ENCODE data around the gene FCN3. TPM values are rescaled to one million over a fixed set of nuclear protein-coding genes. Genes with fewer than 3 reads are reported as not detected.

FCN3 gene
- polyA plus RNA-seq, 2 of the 4 experiments (the other 2 are of a cell fraction) = not detected

DNA sequence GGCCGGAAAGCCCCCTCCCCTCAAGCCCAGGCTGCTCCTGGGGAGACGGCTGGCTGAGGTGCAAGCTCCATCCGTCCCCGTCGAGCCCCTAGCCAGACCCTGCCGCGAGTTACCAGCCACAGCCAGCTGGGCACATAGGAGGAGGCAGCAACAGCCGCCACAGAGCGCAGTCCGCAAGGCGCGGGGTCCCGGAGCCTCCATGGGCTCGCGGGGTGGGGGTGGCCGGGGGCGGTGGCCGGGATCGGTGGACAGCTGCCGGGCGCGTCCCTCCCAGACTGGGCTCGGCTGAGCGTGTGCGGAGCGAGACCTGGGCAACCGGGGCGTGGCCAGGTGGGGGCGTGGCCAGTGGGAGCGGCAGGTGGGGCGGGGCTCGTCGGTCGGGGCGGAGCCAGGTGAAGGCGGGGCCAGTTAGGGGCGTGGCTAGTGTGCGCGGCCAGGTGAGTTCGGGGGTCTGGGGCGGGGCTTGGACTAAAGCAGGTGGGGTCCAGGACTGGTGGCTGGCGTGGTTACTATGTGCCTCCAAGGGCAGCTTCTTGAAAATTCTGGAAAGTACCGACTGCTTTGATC is 8.5 kb upstream of the FCN3 start, which contains the start of gene CD164L2:
CD164L2 (minus strand) TSS at position 295 of the 567 bp plus-strand sequence; CDS start at position 201, 94 bp downstream.
- Histone ChIP-seq H3K9me3 (no peaks in the 10 kb centered on the region), H3K4me1 (no peaks in the 10 kb centered on the region), H3K4me2 (no peak within 1 kb of the TSS), H3K27ac (no peak within 1 kb of the TSS), H3K4me3 (no peak within 1 kb of the TSS)
- peak; percentile 16 to 17; a peak in 4 of 6 replicates for ATAC-seq
- TF ChIP-seq ZSCAN20 (CRISPR knock-in tag; IDR thresholded peaks at IDR 0.05) (no peak), RARB (CRISPR knock-in tag; IDR thresholded peaks at IDR 0.05) (no peak), FOXS1 (CRISPR knock-in tag; IDR thresholded peaks at IDR 0.05) (no peak), NFE2L2 (conservative IDR thresholded peaks at IDR 0.05; ENCODE audit: low read length) (no peak), KDM5A (IDR thresholded peaks at IDR 0.05) (no peak), NR3C1 (IDR thresholded peaks at IDR 0.05) (no peak), EHF (CRISPR knock-in tag; IDR thresholded peaks at IDR 0.05) (no peak)
- ChIA-PET POLR2A (no interaction called here), CTCF (interaction anchor here (1.0 to 12.0 kb wide), 8 partner anchors 8 to 174 kb away, joined by 3 to 215 read pairs (median 5); partner anchors contain the start of gene MAP3K6)
- DNase-seq (ENCODE audit: low read depth in 1 of 2, low spot score in 1 of 2) = no peak
- 93% methylated on average over 2 of the region's 43 CpGs for WGBS (ENCODE audit: missing lambda C conversion rate)
- no peak for FAIRE-seq

DNA sequence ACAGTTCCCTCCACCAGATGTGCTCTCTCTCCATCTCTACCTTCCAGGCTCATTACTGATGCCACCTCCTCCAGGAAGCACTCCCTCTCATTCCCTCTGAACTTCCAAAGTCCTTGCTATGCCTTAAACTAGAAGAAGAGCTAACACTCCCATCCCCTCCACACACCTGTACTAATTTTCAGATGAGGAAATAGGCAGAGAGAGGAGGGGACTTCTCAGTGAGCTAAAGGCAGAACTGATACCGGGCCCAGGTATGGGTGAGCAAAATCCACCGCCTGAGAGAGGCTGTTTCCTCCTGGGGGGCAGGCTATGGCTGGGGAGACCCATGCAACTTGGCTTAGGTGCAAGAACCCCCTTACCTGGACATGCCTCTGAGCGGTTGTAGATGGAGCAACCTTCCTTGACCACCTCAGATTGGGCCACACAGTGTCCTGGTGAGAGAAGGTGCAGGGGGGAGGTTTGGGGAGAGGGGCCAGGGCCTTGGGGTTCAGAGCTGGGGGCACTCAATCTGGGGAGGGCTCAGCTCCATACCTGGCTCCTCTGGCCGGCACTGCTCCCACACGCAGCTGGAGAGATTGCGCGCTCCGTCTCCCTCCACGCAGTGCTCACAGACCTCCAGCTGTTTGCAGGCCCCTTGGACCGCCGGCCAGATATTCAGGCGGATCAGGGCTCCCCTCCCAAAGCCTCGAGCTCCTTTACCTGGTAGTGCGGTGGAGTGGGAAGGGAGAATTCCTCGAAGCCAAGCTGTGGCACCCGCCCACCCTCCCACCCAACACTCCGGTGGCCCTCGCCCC is 7.5 kb upstream of the FCN3 start:
- no peak for DNase-seq (ENCODE audit: low read depth in 1 of 2, low spot score in 1 of 2)
- no peak overlapping the region for H3K27ac ChIP-seq
- H3K9me3 ChIP-seq = no peaks in the 10 kb centered on the region
- H3K4me3 ChIP-seq = no peak overlapping the region
- POLR2A ChIA-PET = no interaction called here
- TF ChIP-seq ZFP36 (IDR thresholded peaks at IDR 0.05; ENCODE audit: borderline replicate concordance, partially characterized antibody) (peak; percentile 40), HOXB5 (CRISPR knock-in tag; IDR thresholded peaks at IDR 0.05) (no peak)
- TF ChIP-seq, protein P1, sequence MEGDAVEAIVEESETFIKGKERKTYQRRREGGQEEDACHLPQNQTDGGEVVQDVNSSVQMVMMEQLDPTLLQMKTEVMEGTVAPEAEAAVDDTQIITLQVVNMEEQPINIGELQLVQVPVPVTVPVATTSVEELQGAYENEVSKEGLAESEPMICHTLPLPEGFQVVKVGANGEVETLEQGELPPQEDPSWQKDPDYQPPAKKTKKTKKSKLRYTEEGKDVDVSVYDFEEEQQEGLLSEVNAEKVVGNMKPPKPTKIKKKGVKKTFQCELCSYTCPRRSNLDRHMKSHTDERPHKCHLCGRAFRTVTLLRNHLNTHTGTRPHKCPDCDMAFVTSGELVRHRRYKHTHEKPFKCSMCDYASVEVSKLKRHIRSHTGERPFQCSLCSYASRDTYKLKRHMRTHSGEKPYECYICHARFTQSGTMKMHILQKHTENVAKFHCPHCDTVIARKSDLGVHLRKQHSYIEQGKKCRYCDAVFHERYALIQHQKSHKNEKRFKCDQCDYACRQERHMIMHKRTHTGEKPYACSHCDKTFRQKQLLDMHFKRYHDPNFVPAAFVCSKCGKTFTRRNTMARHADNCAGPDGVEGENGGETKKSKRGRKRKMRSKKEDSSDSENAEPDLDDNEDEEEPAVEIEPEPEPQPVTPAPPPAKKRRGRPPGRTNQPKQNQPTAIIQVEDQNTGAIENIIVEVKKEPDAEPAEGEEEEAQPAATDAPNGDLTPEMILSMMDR (IDR thresholded peaks at IDR 0.05) = no peak
- no peaks in the 10 kb centered on the region for H3K4me1 ChIP-seq
- CTCF ChIA-PET = interaction anchor here (0.5 to 12.0 kb wide), 12 partner anchors 9 to 281 kb away, joined by 3 to 215 read pairs (median 6); partner anchors contain the start of gene MAP3K6
- 66% methylated on average over 10 of the region's 18 CpGs for WGBS (ENCODE audit: missing lambda C conversion rate)
- FAIRE-seq = no peak
- H3K4me2 ChIP-seq = no peak overlapping the region
- no peak for ATAC-seq

DNA sequence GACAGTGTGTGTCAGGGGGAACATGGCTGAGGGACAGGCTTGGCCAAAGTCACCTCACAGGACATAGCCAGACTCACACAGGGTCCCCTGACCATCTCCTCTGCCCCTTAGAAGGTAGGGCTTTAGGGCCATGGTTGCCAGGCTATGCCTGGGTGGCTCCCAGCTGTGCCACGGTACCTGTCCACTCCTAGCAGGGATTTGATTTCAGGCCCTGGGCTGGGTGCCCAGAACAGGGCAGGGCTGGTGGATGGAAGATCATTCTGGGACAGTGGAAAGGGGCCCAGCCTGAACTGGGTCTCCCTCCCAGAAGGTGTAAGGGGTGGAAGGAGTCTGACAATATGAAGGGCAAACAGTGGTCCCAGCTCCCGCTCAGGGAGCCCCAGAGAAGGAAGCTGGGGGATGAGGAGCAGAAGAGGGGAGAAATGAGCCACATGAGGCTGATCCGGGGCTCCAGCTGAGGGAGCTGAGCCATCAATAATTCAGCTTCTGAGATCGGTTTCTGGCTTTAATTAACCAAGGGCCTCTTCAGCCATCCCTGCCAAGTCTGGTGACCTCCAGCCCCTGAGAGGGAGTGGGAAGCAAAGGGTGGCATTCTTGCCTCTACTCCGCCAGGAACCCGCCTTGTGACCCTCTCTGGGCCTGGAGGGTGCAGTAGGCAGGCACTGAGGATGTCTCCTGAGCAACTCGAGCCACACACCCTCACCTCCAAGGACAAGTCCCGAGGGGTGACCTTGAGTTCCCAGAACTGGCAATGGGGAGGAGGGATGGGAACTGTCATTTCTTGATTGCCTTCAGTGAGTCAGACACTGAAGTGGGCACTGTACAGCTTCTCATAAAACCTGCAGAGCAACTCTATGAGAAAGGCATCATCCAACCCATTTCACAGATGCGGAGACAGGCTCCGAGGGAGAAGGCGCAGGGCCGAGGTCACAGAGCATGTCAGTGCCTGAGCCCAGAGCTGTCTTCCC is 6.4 kb upstream of the FCN3 start:
- H3K4me3 ChIP-seq = no peak overlapping the region
- DNase-seq (ENCODE audit: low read depth in 1 of 2, low spot score in 1 of 2) (no peak), ATAC-seq (peak in 1 of 2 experiments; percentile 45; a peak in 2 of 6 replicates), FAIRE-seq (no peak)
- TF ChIP-seq CBX8 (IDR thresholded peaks at IDR 0.05) = no peak
- TF ChIP-seq, protein P2, sequence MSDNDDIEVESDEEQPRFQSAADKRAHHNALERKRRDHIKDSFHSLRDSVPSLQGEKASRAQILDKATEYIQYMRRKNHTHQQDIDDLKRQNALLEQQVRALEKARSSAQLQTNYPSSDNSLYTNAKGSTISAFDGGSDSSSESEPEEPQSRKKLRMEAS (IDR thresholded peaks at IDR 0.05) = no peak
- TF ChIP-seq, protein P3, sequence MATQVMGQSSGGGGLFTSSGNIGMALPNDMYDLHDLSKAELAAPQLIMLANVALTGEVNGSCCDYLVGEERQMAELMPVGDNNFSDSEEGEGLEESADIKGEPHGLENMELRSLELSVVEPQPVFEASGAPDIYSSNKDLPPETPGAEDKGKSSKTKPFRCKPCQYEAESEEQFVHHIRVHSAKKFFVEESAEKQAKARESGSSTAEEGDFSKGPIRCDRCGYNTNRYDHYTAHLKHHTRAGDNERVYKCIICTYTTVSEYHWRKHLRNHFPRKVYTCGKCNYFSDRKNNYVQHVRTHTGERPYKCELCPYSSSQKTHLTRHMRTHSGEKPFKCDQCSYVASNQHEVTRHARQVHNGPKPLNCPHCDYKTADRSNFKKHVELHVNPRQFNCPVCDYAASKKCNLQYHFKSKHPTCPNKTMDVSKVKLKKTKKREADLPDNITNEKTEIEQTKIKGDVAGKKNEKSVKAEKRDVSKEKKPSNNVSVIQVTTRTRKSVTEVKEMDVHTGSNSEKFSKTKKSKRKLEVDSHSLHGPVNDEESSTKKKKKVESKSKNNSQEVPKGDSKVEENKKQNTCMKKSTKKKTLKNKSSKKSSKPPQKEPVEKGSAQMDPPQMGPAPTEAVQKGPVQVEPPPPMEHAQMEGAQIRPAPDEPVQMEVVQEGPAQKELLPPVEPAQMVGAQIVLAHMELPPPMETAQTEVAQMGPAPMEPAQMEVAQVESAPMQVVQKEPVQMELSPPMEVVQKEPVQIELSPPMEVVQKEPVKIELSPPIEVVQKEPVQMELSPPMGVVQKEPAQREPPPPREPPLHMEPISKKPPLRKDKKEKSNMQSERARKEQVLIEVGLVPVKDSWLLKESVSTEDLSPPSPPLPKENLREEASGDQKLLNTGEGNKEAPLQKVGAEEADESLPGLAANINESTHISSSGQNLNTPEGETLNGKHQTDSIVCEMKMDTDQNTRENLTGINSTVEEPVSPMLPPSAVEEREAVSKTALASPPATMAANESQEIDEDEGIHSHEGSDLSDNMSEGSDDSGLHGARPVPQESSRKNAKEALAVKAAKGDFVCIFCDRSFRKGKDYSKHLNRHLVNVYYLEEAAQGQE (IDR thresholded peaks at IDR 0.05) = no peak
- TF ChIP-seq MAZ (IDR thresholded peaks at IDR 0.05; ENCODE audit: borderline replicate concordance, low read depth, low read length) = no peak
- no peak for TF ChIP-seq TP53 (CRISPR knock-in tag; IDR thresholded peaks at IDR 0.05)
- TF ChIP-seq BHLHE40 (IDR thresholded peaks at IDR 0.05; ENCODE audit: low read depth, low read length) = no peak
- TF ChIP-seq SREBF2 (IDR thresholded peaks at IDR 0.05) = no peak
- TF ChIP-seq RAD21 (conservative IDR thresholded peaks at IDR 0.05 in 1 of 2, IDR thresholded peaks at IDR 0.05 in 1 of 2) = no peak
- TF ChIP-seq ZFP36 (IDR thresholded peaks at IDR 0.05; ENCODE audit: borderline replicate concordance, partially characterized antibody) = no peak
- TF ChIP-seq, protein P1 (IDR thresholded peaks at IDR 0.05) = no peak
- TF ChIP-seq KDM5A (IDR thresholded peaks at IDR 0.05) = no peak
- no peak overlapping the region for H3K27ac ChIP-seq
- ChIA-PET POLR2A (no interaction called here), CTCF (interaction anchor here (0.9 to 12.0 kb wide), 9 partner anchors 9 to 225 kb away, joined by 3 to 215 read pairs (median 6); partner anchors contain the start of gene MAP3K6)
- H3K4me1 ChIP-seq = no peaks in the 10 kb centered on the region
- no peaks in the 10 kb centered on the region for H3K9me3 ChIP-seq
- no peak overlapping the region for H3K4me2 ChIP-seq
- 60% methylated on average over 6 of the region's 12 CpGs for WGBS (ENCODE audit: missing lambda C conversion rate)

Measured in A549 (cell line).